ENCODE measurements around the gene BTBD9. TPM values are rescaled to one million over a fixed set of nuclear protein-coding genes. Genes with fewer than 3 reads are reported as not detected.

BTBD9 gene
- total and polyA plus RNA-seq, 2 experiments from 2014 or later: 13.0 to 17.0 TPM

DNA sequence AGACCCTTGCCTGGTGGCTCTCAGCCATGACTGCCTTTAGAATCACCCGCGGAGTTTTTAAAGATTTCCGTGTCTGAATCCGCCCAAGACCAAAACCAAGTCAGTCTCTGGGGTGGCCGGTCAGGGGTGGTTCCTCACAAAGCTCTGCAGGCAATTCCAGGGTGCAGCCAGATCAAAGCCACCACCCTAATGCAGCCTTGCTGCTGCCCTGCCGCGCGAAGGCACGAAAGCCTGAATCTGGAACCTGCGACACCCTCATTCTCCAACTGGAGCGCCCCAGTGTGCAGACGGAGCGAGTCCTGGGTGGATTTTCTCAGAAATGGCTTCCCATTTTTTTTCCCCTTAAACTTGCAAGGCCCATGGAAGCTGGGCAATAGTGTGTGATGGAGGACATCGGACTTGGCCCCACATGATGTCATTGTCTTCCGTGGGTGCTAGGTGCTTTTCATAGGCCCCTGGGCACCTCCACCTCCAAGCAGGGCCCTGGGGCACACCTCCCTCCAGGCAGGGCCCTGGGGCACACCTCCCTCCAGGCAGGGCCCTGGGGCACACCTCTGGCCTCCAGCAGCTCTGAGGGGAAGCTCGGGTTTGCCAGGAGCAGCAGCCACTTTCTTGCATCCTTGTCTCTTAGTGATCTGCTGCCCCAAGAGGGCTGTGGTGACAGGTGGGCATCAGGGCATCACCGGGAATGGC, 477.1 kb downstream of the BTBD9 start:
- H3K4me2 ChIP-seq: no peak overlapping the region
- no peaks in the 10 kb centered on the region for H4K20me1 ChIP-seq (ENCODE audit: insufficient read depth, poor library complexity, severe bottlenecking)
- no peaks in the 10 kb centered on the region for H3K4me1 ChIP-seq (ENCODE audit: insufficient read depth)
- H3K27ac ChIP-seq: no peak overlapping the region
- TF ChIP-seq, protein P1, sequence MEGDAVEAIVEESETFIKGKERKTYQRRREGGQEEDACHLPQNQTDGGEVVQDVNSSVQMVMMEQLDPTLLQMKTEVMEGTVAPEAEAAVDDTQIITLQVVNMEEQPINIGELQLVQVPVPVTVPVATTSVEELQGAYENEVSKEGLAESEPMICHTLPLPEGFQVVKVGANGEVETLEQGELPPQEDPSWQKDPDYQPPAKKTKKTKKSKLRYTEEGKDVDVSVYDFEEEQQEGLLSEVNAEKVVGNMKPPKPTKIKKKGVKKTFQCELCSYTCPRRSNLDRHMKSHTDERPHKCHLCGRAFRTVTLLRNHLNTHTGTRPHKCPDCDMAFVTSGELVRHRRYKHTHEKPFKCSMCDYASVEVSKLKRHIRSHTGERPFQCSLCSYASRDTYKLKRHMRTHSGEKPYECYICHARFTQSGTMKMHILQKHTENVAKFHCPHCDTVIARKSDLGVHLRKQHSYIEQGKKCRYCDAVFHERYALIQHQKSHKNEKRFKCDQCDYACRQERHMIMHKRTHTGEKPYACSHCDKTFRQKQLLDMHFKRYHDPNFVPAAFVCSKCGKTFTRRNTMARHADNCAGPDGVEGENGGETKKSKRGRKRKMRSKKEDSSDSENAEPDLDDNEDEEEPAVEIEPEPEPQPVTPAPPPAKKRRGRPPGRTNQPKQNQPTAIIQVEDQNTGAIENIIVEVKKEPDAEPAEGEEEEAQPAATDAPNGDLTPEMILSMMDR (IDR thresholded peaks at IDR 0.05; ENCODE audit: poor library complexity): no peak
- TF ChIP-seq EZH2 (IDR thresholded peaks at IDR 0.05; ENCODE audit: borderline replicate concordance) (no peak), EZH2phosphoT487 (IDR thresholded peaks at IDR 0.05; ENCODE audit: low read depth, severe bottlenecking, unreplicated experiment) (no peak)
- no peaks in the 10 kb centered on the region for H3K27me3 ChIP-seq
- H3K9me2 ChIP-seq (replicated peaks; ENCODE audit: insufficient read depth): no peaks in the 10 kb centered on the region
- H3K9me3 ChIP-seq (ENCODE audit: low read depth): no peaks in the 10 kb centered on the region
- no peak overlapping the region for H3K4me3 ChIP-seq
- no peak for DNase-seq (ENCODE audit: low spot score)
- no peaks in the 10 kb centered on the region for H3K36me3 ChIP-seq (replicated peaks; ENCODE audit: insufficient read depth, low read depth)
- H3K79me2 ChIP-seq: no peaks in the 10 kb centered on the region
- H2AFZ ChIP-seq: no peak overlapping the region
- WGBS (ENCODE audit: low lambda C conversion rate, missing lambda C conversion rate): 98% methylated on average over 17 of the region's 17 CpGs

DNA sequence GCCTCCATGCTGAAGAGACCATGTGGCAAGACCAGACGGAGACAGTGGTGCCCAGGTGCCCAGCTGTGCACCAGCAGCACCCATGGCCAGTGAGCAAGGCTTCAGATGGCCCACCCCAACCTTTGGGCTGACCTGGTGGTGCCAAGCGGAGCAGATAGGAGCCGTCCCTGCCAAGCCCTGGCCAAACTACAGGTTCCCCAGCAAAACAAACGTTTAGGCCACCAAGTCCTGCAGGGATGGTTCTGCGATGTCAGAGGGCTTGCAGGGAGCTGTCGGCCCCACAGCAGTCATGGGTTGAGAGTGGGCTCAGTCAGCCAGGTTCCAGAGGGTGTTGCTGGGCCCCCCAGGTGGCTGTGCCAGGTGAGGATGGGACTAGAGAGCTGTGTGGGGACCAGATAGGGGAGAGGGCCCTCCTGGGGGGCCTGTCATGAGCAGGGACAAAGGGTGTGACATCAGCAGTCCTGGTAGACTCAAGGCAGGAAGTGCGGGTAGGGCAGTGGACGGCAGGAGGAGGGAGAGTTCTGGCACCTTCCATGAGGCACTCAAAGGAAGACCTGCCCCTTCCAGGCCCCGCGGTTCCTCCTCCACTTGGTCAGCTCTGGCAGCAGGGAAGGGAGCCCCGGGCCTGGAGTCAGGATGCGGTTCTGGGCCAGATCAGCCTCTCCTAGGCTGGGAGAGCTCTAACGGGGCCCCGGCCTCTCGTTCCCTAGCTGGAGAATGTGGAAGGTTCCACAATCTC, 477.8 kb downstream of the BTBD9 start:
- no peak overlapping the region for H3K27ac ChIP-seq
- no peaks in the 10 kb centered on the region for H4K20me1 ChIP-seq (ENCODE audit: insufficient read depth, poor library complexity, severe bottlenecking)
- TF ChIP-seq, protein P1 (IDR thresholded peaks at IDR 0.05; ENCODE audit: poor library complexity): no peak
- TF ChIP-seq EZH2 (IDR thresholded peaks at IDR 0.05; ENCODE audit: borderline replicate concordance) (no peak), EZH2phosphoT487 (IDR thresholded peaks at IDR 0.05; ENCODE audit: low read depth, severe bottlenecking, unreplicated experiment) (no peak)
- 94% methylated on average over 15 of the region's 15 CpGs for WGBS (ENCODE audit: low lambda C conversion rate, missing lambda C conversion rate)
- H3K9me3 ChIP-seq (ENCODE audit: low read depth): no peaks in the 10 kb centered on the region
- no peaks in the 10 kb centered on the region for H3K27me3 ChIP-seq
- no peaks in the 10 kb centered on the region for H3K79me2 ChIP-seq
- H3K4me1 ChIP-seq (ENCODE audit: insufficient read depth): no peaks in the 10 kb centered on the region
- H3K4me2 ChIP-seq: no peak overlapping the region
- no peaks in the 10 kb centered on the region for H3K36me3 ChIP-seq (replicated peaks; ENCODE audit: insufficient read depth, low read depth)
- no peak overlapping the region for H2AFZ ChIP-seq
- no peaks in the 10 kb centered on the region for H3K9me2 ChIP-seq (replicated peaks; ENCODE audit: insufficient read depth)
- DNase-seq (ENCODE audit: low spot score): no peak
- H3K4me3 ChIP-seq: no peak overlapping the region

DNA sequence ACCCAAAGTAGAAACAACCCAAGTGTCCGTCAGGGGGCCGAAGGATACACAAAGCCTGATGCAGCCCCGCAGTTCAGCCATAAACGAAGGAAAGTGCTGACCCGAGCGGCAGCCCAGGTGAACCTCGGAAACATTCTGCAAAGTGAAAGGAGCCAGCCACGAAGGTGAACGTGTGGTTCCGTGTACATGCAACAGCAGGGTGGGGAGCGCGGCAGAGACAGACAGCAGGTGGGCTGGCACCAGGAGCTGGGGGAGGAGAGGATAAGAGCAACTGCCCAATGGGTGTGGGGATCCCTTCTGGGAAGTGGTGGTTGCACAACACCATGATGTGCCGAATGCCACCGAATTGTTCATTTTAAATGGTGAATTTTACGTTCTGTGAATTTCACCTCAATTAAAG, 478.4 kb downstream of the BTBD9 start:
- no peaks in the 10 kb centered on the region for H3K9me2 ChIP-seq (replicated peaks; ENCODE audit: insufficient read depth)
- no peaks in the 10 kb centered on the region for H3K4me1 ChIP-seq (ENCODE audit: insufficient read depth)
- whole genome bisulfite sequencing (ENCODE audit: low lambda C conversion rate, missing lambda C conversion rate): over 99% methylated on average over 15 of the region's 15 CpGs
- no peak overlapping the region for H3K4me2 ChIP-seq
- H3K9me3 ChIP-seq (ENCODE audit: low read depth): no peaks in the 10 kb centered on the region
- no peak overlapping the region for H3K4me3 ChIP-seq
- no peaks in the 10 kb centered on the region for H3K79me2 ChIP-seq
- no peak overlapping the region for H2AFZ ChIP-seq
- no peaks in the 10 kb centered on the region for H4K20me1 ChIP-seq (ENCODE audit: insufficient read depth, poor library complexity, severe bottlenecking)
- no peaks in the 10 kb centered on the region for H3K36me3 ChIP-seq (replicated peaks; ENCODE audit: insufficient read depth, low read depth)
- TF ChIP-seq EZH2 (IDR thresholded peaks at IDR 0.05; ENCODE audit: borderline replicate concordance): no peak
- TF ChIP-seq, protein P1 (IDR thresholded peaks at IDR 0.05; ENCODE audit: poor library complexity): no peak
- TF ChIP-seq EZH2phosphoT487 (IDR thresholded peaks at IDR 0.05; ENCODE audit: low read depth, severe bottlenecking, unreplicated experiment): no peak
- H3K27me3 ChIP-seq: no peaks in the 10 kb centered on the region
- no peak for DNase-seq (ENCODE audit: low spot score)
- H3K27ac ChIP-seq: no peak overlapping the region

Measured in hepatocyte (in vitro differentiated cells).